Transverse colon (tissue), 4 donors: ENCODE results near the gene LCP1. TPM values are rescaled to one million over a fixed set of nuclear protein-coding genes. Genes with fewer than 3 reads are reported as not detected.

Source experiments
- DNase-seq: peaks from one replicate; pipeline ENCODE4 v3.0.0-alpha.2; 2019
- H3K27ac ChIP-seq, 4 donors: fragments of 200-600 bp; sonication (generic); 2 replicates each; pipeline ENCODE4 v1.5.1; 2016 to 2018; ENCODE audit warnings: inconsistent platforms in 4 of 4
- H3K27me3 ChIP-seq: fragments of 200-600 bp; sonication (generic); 2 replicates; pipeline ENCODE4 v1.5.1; 2017; ENCODE audit warnings: inconsistent platforms
- H3K36me3 ChIP-seq, 4 donors: fragments of 200-600 bp; sonication (generic); 2 replicates each; pipeline ENCODE4 v1.5.1; 2017 to 2019; ENCODE audit warnings: inconsistent platforms in 4 of 4
- H3K4me1 ChIP-seq, 4 donors: fragments of 200-600 bp; sonication (generic); 2 replicates each; pipeline ENCODE4 v1.5.1; 2017 to 2020; ENCODE audit warnings: inconsistent platforms in 4 of 4
- H3K4me3 ChIP-seq, 4 donors: fragments of 200-600 bp; sonication (generic); 1 replicate in 1 of 4; 2 replicates in 3 of 4; pipeline versions ENCODE4 v1.5.1 to v1.6.1; 2017 to 2019; ENCODE audit warnings: inconsistent platforms in 4 of 4
- H3K9me3 ChIP-seq, 2 donors: fragments of 200-600 bp; sonication (generic); 2 replicates each; pipeline ENCODE4 v1.5.1; 2017 to 2019; ENCODE audit warnings: inconsistent platforms in 2 of 2
- EP300 ChIP-seq: sonication (generic); formaldehyde crosslinking; IDR thresholded peaks from one replicate; pipeline ENCODE4 v1.6.1; 2017; ENCODE audit warnings: antibody characterized with exemption, low read depth
- POLR2A ChIP-seq: fragments of 450-650 bp; IDR thresholded peaks from one replicate; pipeline ENCODE4 v1.6.1; 2016; ENCODE audit warnings: antibody characterized with exemption, mild to moderate bottlenecking, moderate library complexity
- POLR2AphosphoS5 ChIP-seq, 3 donors: sonication (generic); formaldehyde crosslinking; IDR thresholded peaks; one replicate each; pipeline ENCODE4 v1.6.1; 2016; ENCODE audit warnings: antibody characterized with exemption in 3 of 3
- WGBS, 2 donors: methylation state at CpG; one replicate each; pipeline ENCODE4 v1.1.5; 2018; ENCODE audit warnings: low coverage in 1 of 2; 5-methylcytosine and 5-hydroxymethylcytosine counted together
- in situ Hi-C, 4 donors: fragments of 200-750 bp; cut with MboI; loops; one replicate each; pipeline versions ENCODE4 v1.15.0 to v1.15.1; 2017; ENCODE audit warnings: low sequenced_read_pairs in 3 of 4, low pct_ligation_motif_present in 1 of 4, low pct_unique_long_range_greater_than_20kb in 1 of 4
- intact Hi-C: fragments of 100-400 bp; cut with DNase I; formaldehyde crosslinking; loops from one replicate; pipeline ENCODE4 v1.15.1; 2023; ENCODE audit warnings: low total_unique reads
- total RNA-seq, 4 donors: library from RNA; depleted of rRNA; stranded (reverse); fragments of >200 nt; gene quantifications; one replicate each; pipeline ENCODE4 v1.1.0, GENCODE V29; 2016
- TF ChIP-seq, protein P1 (sequence below), 5 experiments: fragments of 200-600 bp in 3 of 5; fragments of 450-650 bp in 2 of 5; sonication (generic) in 3 of 5; IDR thresholded peaks; 1 replicate in 2 of 5; 2 replicates in 3 of 5; pipeline ENCODE4 v1.5.1; 2016 to 2017; ENCODE audit warnings: antibody characterized with exemption in 5 of 5, inconsistent platforms in 3 of 5, mild to moderate bottlenecking in 2 of 5, moderate library complexity in 1 of 5

LCP1 gene
- total RNA-seq, 4 donors from 2014 or later: 1.6 to 35.7 (median 26.1) TPM

DNA sequence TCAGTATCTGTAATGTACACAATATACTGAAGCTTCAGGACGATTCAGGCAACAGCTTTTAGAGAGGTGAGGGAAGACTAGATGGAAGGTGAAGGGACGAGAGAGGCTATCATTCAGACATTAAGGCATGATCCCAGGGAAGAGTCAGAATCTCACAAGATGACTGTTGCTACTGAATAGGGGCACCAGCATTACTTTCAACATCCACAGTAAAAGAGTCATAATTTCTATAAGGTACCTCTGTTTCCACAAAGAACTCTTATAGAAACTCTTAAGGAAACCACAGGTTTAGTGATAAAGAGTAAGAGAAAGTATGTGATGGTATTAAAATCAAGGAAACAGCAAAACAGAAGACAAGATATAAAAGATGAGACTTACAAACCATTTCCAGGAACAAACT lies 23.0 kb downstream of the LCP1 start:
- in situ Hi-C loops: no loop called here
- TF ChIP-seq EP300 (no peak), POLR2A (no peak), POLR2AphosphoS5 (IDR thresholded peaks at IDR 0.05) (no peak)
- TF ChIP-seq, protein P1, sequence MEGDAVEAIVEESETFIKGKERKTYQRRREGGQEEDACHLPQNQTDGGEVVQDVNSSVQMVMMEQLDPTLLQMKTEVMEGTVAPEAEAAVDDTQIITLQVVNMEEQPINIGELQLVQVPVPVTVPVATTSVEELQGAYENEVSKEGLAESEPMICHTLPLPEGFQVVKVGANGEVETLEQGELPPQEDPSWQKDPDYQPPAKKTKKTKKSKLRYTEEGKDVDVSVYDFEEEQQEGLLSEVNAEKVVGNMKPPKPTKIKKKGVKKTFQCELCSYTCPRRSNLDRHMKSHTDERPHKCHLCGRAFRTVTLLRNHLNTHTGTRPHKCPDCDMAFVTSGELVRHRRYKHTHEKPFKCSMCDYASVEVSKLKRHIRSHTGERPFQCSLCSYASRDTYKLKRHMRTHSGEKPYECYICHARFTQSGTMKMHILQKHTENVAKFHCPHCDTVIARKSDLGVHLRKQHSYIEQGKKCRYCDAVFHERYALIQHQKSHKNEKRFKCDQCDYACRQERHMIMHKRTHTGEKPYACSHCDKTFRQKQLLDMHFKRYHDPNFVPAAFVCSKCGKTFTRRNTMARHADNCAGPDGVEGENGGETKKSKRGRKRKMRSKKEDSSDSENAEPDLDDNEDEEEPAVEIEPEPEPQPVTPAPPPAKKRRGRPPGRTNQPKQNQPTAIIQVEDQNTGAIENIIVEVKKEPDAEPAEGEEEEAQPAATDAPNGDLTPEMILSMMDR (IDR thresholded peaks at IDR 0.05): no peak
- 91% methylated on average over 2 of the region's 2 CpGs; no CpG with 5 or more reads in 1 of the 2 donors for WGBS, 2 donors

DNA sequence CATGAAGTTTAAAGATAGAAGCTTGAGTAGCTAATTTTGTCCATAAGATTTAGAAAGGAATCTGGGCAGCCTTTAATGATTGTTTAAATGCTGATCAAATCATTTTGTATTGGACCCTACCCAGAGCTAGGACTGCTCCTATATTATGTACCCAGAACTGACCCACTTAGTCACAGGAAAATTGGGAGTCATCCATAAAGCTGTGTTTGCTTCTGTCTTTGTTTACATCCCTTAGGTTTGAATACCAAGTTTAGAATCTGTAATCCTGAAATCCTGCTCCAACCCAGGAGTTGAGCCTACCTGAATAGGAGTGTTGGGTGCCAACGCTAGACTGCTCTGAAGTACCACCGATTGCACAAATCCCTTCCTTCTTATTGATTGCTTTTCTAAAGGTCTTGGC lies 23.8 kb downstream of the LCP1 start:
- in situ Hi-C loops: no loop called here
- Histone ChIP-seq H3K27ac (no peak overlapping the region), H3K4me1 (peaks cover 0 to 5% (median 0%) of the 10 kb centered on the region in 4 donors), H3K36me3 (no peaks in the 10 kb centered on the region), H3K4me3 (no peak overlapping the region), H3K9me3 (no peaks in the 10 kb centered on the region), H3K27me3 (no peaks in the 10 kb centered on the region)
- TF ChIP-seq POLR2A (no peak), EP300 (no peak), POLR2AphosphoS5 (IDR thresholded peaks at IDR 0.05) (no peak)
- TF ChIP-seq, protein P1 (IDR thresholded peaks at IDR 0.05): no peak
- WGBS, 2 donors: 83 to 92% methylated on average over 2 of the region's 2 CpGs
- intact Hi-C loops: no loop called here
- DNase-seq: no peak

More for the DNA sequence above, 23.0 kb downstream of the LCP1 start:
- no peak overlapping the region for H3K27ac ChIP-seq
- no peak for DNase-seq
- H3K27me3 ChIP-seq: no peaks in the 10 kb centered on the region
- no peaks in the 10 kb centered on the region for H3K9me3 ChIP-seq
- H3K36me3 ChIP-seq: no peaks in the 10 kb centered on the region
- H3K4me3 ChIP-seq: no peak overlapping the region
- H3K4me1 ChIP-seq: peaks cover 0 to 5% (median 0%) of the 10 kb centered on the region in 4 donors
- intact Hi-C loops: no loop called here

DNA sequence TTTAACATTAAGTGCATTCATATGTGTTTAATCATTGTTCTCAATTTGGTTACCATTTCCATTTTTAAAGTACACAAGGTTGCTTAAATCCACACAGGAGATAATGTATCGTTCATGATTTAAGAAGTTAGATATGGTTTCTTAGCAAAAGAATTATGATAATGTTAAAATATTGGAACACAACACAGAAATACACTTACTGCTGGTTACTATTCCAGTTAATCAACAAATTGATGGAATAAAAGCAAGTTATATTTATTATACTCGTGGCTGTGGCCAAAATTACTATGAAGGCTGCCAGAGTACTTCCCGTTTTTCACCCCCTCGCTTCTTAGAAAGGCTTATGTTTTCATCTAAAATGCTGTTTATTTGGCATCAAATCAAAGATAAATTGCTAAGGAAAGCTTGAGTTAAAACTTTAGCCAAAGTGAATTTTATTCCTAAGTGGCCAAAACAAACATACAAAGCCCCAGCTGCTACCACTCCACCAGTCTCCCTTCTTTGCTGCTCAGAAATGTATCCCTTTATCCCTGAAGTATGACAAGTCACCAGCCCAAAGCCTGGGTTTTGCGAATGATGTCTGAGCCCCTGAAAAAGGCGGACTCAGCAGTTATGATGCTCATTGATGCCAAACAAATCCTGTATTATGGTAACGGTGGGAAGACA lies 27.7 kb downstream of the LCP1 start:
- no peak for DNase-seq
- H3K27me3 ChIP-seq: no peaks in the 10 kb centered on the region
- H3K9me3 ChIP-seq: no peaks in the 10 kb centered on the region
- TF ChIP-seq, protein P1 (IDR thresholded peaks at IDR 0.05): no peak
- TF ChIP-seq POLR2AphosphoS5 (IDR thresholded peaks at IDR 0.05) (no peak), EP300 (no peak), POLR2A (no peak)
- 32 to 62% methylated on average over 4 to 7 of the region's 7 CpGs for WGBS, 2 donors
- no peak overlapping the region for H3K27ac ChIP-seq
- no peak overlapping the region for H3K4me3 ChIP-seq
- no peaks in the 10 kb centered on the region for H3K36me3 ChIP-seq
- H3K4me1 ChIP-seq: no peaks in the 10 kb centered on the region
- in situ Hi-C loops (no loop called here), intact Hi-C loops (no loop called here)

DNA sequence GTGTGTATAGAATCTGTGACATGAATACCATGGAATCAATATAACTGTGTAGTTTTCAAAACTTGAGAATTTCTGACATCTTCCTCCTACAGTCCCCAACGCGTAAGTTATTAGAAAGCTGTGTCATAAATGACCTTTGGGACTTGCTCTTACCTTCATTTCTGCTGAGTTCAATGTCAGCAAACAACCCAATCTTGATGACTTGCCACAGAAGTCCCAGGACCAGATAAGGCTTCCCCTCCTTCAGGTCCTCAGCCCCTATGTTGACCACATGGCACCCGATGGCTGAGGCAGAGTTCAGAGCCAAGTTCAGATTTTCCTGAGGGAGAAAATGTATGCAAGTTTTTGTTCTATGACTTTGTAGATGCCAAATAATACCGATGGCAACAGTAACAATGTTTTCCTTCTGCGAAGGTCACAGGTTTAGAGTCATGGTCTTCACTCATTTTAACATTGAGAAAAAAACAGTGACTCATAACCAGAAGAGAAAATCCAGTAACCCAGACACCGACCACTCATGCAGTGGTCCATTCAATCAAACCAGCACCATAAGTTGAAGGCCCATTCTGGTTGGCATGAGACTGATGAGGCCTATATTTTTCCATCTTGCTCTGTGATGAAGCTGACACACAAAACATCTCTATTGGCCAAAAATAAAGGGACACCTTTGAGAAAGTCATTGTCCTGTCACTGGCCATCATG lies 29.2 kb downstream of the LCP1 start:
- no peaks in the 10 kb centered on the region for H3K9me3 ChIP-seq
- no peak overlapping the region for H3K4me3 ChIP-seq
- TF ChIP-seq POLR2A: no peak
- TF ChIP-seq, protein P1 (IDR thresholded peaks at IDR 0.05): no peak
- no peak for TF ChIP-seq POLR2AphosphoS5 (IDR thresholded peaks at IDR 0.05)
- no peak for TF ChIP-seq EP300
- WGBS, 2 donors: 78 to 85% methylated on average over 2 to 6 of the region's 6 CpGs
- no peaks in the 10 kb centered on the region for H3K36me3 ChIP-seq
- H3K4me1 ChIP-seq: no peaks in the 10 kb centered on the region
- no peaks in the 10 kb centered on the region for H3K27me3 ChIP-seq
- DNase-seq: no peak
- H3K27ac ChIP-seq: no peak overlapping the region
- intact Hi-C loops: no loop called here
- in situ Hi-C loops: no loop called here
